Prostate gland (tissue), 2 donors: Measurements from ENCODE around the gene TAS2R39. TPM values are rescaled to one million over a fixed set of nuclear protein-coding genes. Genes with fewer than 3 reads are reported as not detected.
"Not testable (repeated sequence)": the region's sequence is repeated elsewhere in the genome, so short reads cannot be mapped to it uniquely, and the experiment has no call there.

Experiments used
- DNase-seq: peaks from one replicate; pipeline ENCODE4 v3.0.0-alpha.2; 2019; ENCODE audit warnings: low spot score
- H3K27ac ChIP-seq, 2 donors: fragments of 200-600 bp; sonication (generic); 2 replicates each; pipeline ENCODE4 v1.5.1; 2017 to 2019
- H3K27me3 ChIP-seq: fragments of 200-600 bp; sonication (generic); replicated peaks from 2 replicates; pipeline ENCODE4 v1.5.1; 2019; ENCODE audit not compliant: insufficient read depth
- H3K36me3 ChIP-seq, 2 donors: fragments of 200-600 bp; sonication (generic); 1 replicate in 1 of 2; 2 replicates in 1 of 2; pipeline versions ENCODE4 v1.5.1 to v1.8.1; 2017 to 2019
- H3K4me1 ChIP-seq: fragments of 200-600 bp; sonication (generic); replicated peaks from 2 replicates; pipeline ENCODE4 v1.5.1; 2019
- H3K4me3 ChIP-seq, 2 donors: fragments of 200-600 bp; sonication (generic); 2 replicates each; pipeline ENCODE4 v1.5.1; 2017 to 2019
- H3K9me3 ChIP-seq: fragments of 200-600 bp; sonication (generic); 2 replicates; pipeline ENCODE4 v1.5.1; 2017
- POLR2A ChIP-seq: fragments of 450-650 bp; IDR thresholded peaks from one replicate; pipeline ENCODE4 v1.6.1; 2016; ENCODE audit warnings: antibody characterized with exemption, mild to moderate bottlenecking
- POLR2AphosphoS5 ChIP-seq: sonication (generic); formaldehyde crosslinking; IDR thresholded peaks from one replicate; pipeline ENCODE4 v1.6.1; 2017; ENCODE audit warnings: antibody characterized with exemption
- WGBS: methylation state at CpG from one replicate; pipeline ENCODE4 v1.1.5; 2018; 5-methylcytosine and 5-hydroxymethylcytosine counted together
- intact Hi-C: fragments of 100-400 bp; cut with DNase I; formaldehyde crosslinking; loops from one replicate; pipeline ENCODE4 v1.14.2; 2022
- total RNA-seq, 2 donors: library from RNA; depleted of rRNA; stranded (reverse); fragments of >200 nt; gene quantifications; one replicate each; pipeline ENCODE4 v1.1.0, GENCODE V29; 2016
- TF ChIP-seq, protein P1 (sequence below), 4 experiments: fragments of 200-600 bp in 2 of 4; fragments of 450-650 bp in 2 of 4; sonication (generic) in 2 of 4; IDR thresholded peaks; 1 replicate in 3 of 4; 2 replicates in 1 of 4; pipeline ENCODE4 v1.5.1; 2016 to 2019; ENCODE audit warnings: antibody characterized with exemption in 4 of 4, mild to moderate bottlenecking in 2 of 4, moderate library complexity in 2 of 4

TAS2R39 gene
- not detected for total RNA-seq

DNA sequence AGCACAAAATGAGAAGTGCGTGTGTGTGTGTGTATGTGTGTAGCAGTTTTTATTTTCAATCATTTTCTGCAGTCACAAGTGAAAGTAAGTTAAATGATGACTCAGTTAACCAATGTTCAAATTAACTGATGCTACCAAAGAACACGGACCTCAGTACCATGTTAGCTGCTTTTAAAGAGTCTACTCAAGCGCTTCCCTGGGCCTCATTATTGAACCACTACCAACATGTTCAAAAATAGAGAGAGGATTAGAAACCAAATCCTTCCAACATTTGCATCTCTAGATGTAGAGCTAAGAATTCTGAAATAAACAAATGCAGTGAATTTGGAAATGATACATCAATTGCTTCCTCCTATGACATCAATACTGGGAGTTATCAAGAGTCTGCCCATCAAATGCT, at the start of gene TAS2R39:
TAS2R39 (plus strand) TSS at position 396 of the 400 bp plus-strand sequence; CDS start at position 396, 0 bp downstream.
- WGBS = 93% methylated on average over 3 of the region's 3 CpGs
- no peak within 1 kb of the TSS for H3K4me3 ChIP-seq
- intact Hi-C loops = no loop called here

GRCh38 chr7:143147070-143147469, 36.1 kb upstream of the TAS2R39 start:
- Histone ChIP-seq H3K27me3 (no peaks in the 10 kb centered on the region), H3K4me3 (no peak overlapping the region), H3K9me3 (no peaks in the 10 kb centered on the region), H3K27ac (no peak overlapping the region), H3K4me1 (no peaks in the 10 kb centered on the region), H3K36me3 (no peaks in the 10 kb centered on the region)
- no peak for DNase-seq
- TF ChIP-seq, protein P1, sequence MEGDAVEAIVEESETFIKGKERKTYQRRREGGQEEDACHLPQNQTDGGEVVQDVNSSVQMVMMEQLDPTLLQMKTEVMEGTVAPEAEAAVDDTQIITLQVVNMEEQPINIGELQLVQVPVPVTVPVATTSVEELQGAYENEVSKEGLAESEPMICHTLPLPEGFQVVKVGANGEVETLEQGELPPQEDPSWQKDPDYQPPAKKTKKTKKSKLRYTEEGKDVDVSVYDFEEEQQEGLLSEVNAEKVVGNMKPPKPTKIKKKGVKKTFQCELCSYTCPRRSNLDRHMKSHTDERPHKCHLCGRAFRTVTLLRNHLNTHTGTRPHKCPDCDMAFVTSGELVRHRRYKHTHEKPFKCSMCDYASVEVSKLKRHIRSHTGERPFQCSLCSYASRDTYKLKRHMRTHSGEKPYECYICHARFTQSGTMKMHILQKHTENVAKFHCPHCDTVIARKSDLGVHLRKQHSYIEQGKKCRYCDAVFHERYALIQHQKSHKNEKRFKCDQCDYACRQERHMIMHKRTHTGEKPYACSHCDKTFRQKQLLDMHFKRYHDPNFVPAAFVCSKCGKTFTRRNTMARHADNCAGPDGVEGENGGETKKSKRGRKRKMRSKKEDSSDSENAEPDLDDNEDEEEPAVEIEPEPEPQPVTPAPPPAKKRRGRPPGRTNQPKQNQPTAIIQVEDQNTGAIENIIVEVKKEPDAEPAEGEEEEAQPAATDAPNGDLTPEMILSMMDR (IDR thresholded peaks at IDR 0.05) = no peak
- no peak for TF ChIP-seq POLR2A
- TF ChIP-seq POLR2AphosphoS5 = no peak
- intact Hi-C loops = no loop called here

More for the DNA sequence above, at the start of gene TAS2R39:
- TF ChIP-seq, protein P1 (IDR thresholded peaks at IDR 0.05) = no peak
- TF ChIP-seq POLR2A = no peak
- no peak for TF ChIP-seq POLR2AphosphoS5
- H3K4me1 ChIP-seq = no peaks in the 10 kb centered on the region
- H3K27ac ChIP-seq = no peak within 1 kb of the TSS
- H3K27me3 ChIP-seq = no peaks in the 10 kb centered on the region
- no peaks in the 10 kb centered on the region for H3K9me3 ChIP-seq
- no peaks in the 10 kb centered on the region for H3K36me3 ChIP-seq
- no peak for DNase-seq

- no peak for DNase-seq
- no peak overlapping the region for H3K4me3 ChIP-seq
- no peak overlapping the region for H3K27ac ChIP-seq
- H3K36me3 ChIP-seq = no peaks in the 10 kb centered on the region
- no peaks in the 10 kb centered on the region for H3K9me3 ChIP-seq
- intact Hi-C loops = no loop called here
- TF ChIP-seq POLR2AphosphoS5 = no peak
- no peak for TF ChIP-seq POLR2A
- TF ChIP-seq, protein P1 (IDR thresholded peaks at IDR 0.05) = no peak
- no peaks in the 10 kb centered on the region for H3K27me3 ChIP-seq
- no peaks in the 10 kb centered on the region for H3K4me1 ChIP-seq
- 81% methylated on average over 4 of the region's 4 CpGs for WGBS
These were observed 35.2 kb upstream of the TAS2R39 start for GRCh38 chr7:143148050-143148449.

DNA sequence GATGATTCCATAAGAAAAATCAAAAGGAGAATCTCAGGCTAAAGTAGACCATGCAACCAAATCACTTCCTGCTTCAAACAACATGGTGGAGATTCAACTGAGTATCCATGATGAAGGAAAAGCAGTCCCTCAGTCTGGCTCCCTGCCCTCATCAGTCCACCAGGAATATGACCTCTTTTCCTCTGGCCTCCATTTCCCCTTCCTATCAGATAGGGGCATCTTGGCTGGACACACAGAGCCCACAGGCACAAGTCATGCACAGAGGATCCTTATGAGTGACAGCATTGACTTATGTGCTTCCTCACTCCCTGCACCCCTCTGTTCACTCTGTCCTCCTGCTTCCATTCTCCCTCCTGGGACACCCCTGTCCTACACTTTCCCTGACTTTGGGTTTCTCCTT, 34.6 kb upstream of the TAS2R39 start:
- no peaks in the 10 kb centered on the region for H3K4me1 ChIP-seq
- H3K9me3 ChIP-seq = no peaks in the 10 kb centered on the region
- no peak overlapping the region for H3K27ac ChIP-seq
- H3K27me3 ChIP-seq = no peaks in the 10 kb centered on the region
- TF ChIP-seq POLR2A (no peak), POLR2AphosphoS5 (no peak)
- TF ChIP-seq, protein P1 (IDR thresholded peaks at IDR 0.05) = no peak
- no peaks in the 10 kb centered on the region for H3K36me3 ChIP-seq
- no peak for DNase-seq
- H3K4me3 ChIP-seq = no peak overlapping the region
- intact Hi-C loops = no loop called here

DNA sequence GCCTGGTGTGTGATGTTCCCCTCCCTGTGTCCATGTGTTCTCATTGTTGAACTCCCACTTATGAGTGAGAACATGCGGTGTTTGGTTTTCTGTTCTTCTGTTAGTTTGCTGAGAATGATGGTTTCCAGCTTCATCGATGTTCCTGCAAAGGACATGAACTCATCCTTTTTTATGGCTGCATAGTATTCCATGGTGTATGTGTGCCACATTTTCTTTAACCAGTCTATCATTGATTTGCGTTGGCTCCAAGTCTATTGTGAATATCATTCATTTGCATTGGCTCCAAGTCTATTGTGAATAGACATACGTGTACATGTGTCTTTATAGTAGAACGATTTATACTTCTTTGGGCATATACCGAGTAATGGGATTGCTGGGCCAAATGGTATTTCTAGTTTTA, 32.5 kb upstream of the TAS2R39 start:
- H3K36me3 ChIP-seq, H3K27me3 ChIP-seq, H3K4me1 ChIP-seq, H3K27ac ChIP-seq, intact Hi-C loops, H3K9me3 ChIP-seq, H3K4me3 ChIP-seq, DNase-seq: not testable (repeated sequence)
- WGBS = 97% methylated on average over 6 of the region's 6 CpGs

GRCh38 chr7:143158617-143159016, 24.6 kb upstream of the TAS2R39 start:
- H3K36me3 ChIP-seq, H3K4me3 ChIP-seq, H3K27ac ChIP-seq, H3K27me3 ChIP-seq, H3K9me3 ChIP-seq, DNase-seq, H3K4me1 ChIP-seq, intact Hi-C loops: not testable (repeated sequence)
- 97% methylated on average over 3 of the region's 3 CpGs for WGBS
